ENCODE results near the gene PDE8A. TPM values are rescaled to one million over a fixed set of nuclear protein-coding genes. Genes with fewer than 3 reads are reported as not detected.

The PDE8A gene
- total RNA-seq, 1 donor: 16.8 TPM

DNA sequence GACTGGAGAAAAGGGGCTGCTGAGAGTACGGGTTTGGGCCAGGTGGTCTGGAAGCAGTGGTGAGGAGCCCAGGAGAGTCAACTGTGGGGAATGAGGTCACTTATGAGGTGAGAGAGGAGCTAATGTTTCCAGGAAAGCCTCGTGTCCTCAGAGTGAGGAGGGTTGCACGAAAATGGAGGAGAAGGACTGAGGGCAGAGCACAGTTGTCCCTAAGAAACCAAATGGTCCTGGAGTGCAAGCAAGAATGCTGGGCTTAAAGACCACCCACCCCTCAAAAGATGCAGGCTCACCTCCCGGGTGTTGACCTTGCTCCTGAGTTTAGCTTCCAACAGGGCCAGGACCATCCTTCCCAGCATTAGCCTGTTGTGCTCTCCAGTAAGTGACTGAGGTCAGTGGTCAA, 133.2 kb downstream of the PDE8A start:
- H3K4me3 ChIP-seq (ENCODE audit: low read depth, low read length): no peak overlapping the region
- DNase-seq (ENCODE audit: low read depth): no peak
- TF ChIP-seq, protein P1, sequence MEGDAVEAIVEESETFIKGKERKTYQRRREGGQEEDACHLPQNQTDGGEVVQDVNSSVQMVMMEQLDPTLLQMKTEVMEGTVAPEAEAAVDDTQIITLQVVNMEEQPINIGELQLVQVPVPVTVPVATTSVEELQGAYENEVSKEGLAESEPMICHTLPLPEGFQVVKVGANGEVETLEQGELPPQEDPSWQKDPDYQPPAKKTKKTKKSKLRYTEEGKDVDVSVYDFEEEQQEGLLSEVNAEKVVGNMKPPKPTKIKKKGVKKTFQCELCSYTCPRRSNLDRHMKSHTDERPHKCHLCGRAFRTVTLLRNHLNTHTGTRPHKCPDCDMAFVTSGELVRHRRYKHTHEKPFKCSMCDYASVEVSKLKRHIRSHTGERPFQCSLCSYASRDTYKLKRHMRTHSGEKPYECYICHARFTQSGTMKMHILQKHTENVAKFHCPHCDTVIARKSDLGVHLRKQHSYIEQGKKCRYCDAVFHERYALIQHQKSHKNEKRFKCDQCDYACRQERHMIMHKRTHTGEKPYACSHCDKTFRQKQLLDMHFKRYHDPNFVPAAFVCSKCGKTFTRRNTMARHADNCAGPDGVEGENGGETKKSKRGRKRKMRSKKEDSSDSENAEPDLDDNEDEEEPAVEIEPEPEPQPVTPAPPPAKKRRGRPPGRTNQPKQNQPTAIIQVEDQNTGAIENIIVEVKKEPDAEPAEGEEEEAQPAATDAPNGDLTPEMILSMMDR (IDR thresholded peaks at IDR 0.05; ENCODE audit: insufficient read depth, low read depth, low read length): no peak

DNA sequence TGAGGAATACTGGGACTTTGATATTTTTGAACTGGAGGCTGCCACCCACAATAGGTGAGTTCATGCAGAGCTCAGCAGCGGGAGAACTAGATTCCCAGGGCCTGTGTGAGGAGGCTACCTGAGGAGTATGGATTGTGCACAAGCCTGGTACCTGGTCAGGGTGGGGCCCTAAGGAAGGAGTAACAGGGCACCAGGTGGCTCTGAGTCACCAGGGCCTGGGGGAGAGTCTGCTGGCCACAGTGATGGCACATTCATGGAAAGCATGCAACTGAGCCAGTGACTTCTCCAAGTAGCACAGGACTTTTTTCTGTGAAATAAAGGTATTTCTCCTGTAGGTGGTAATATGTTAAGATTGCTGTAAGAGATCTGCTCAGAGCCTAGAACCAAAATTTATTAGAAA, 134.4 kb downstream of the PDE8A start:
- DNase-seq (ENCODE audit: low read depth): no peak
- TF ChIP-seq, protein P1 (IDR thresholded peaks at IDR 0.05; ENCODE audit: insufficient read depth, low read depth, low read length): no peak
- H3K4me3 ChIP-seq (ENCODE audit: low read depth, low read length): no peak overlapping the region

DNA sequence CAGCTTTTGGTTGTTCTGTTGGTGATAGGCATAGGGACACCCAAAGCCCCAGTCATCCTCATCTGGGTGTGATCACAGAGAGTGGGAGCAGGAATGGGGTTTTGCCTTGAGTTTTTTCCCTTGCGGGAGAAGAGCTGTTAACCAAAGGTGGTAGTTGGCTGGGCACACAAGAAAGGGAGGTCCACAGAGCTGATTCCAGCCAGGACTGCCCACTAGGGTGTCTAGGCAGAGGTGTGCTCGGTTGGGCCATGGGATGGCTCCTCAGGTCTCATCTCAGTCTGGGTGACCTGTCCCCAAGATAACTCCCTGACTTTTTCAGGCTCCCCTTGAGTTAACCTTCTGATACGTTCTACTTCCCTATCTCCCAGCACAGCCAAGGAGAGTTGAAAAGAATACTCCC, 134.8 kb downstream of the PDE8A start:
- TF ChIP-seq, protein P1 (IDR thresholded peaks at IDR 0.05; ENCODE audit: insufficient read depth, low read depth, low read length): no peak
- no peak for DNase-seq (ENCODE audit: low read depth)
- no peak overlapping the region for H3K4me3 ChIP-seq (ENCODE audit: low read depth, low read length)

DNA sequence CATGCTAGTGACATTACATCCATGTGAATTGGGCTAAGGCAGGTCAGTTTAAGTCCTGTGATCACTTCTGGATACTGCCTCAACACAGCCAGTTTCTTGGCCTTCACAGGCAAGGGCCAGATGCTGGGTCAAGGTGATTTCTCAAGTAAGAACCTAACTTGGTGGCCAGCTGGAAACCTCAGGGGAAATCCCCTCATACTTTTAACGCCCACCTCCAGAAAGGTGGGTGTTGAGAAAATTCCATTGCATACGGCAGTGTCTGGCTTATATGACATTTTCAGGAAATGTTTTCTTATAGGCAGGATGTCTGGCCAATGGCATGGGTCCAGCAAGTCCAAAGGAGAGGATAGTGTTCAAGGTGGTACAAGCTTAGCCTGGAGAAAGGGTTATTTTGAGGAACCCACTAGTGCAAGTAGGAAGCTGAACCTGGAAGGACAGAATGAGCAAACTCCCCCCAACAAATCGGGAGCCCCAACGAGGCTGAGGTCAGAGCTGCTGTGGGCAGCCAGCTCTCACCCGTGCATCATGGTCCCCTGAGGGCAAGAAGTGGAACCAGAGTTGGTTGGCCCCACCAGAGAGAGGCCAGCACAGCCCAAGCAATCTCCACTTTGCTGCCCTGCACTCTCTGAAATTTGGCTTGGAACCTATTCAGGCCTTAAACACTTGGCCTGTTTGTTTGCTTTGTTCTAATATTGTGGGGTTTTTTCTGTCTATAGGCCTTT, 135.4 kb downstream of the PDE8A start:
- DNase-seq (ENCODE audit: low read depth): no peak
- TF ChIP-seq, protein P1 (IDR thresholded peaks at IDR 0.05; ENCODE audit: insufficient read depth, low read depth, low read length): no peak
- H3K4me3 ChIP-seq (ENCODE audit: low read depth, low read length): no peak overlapping the region

DNA sequence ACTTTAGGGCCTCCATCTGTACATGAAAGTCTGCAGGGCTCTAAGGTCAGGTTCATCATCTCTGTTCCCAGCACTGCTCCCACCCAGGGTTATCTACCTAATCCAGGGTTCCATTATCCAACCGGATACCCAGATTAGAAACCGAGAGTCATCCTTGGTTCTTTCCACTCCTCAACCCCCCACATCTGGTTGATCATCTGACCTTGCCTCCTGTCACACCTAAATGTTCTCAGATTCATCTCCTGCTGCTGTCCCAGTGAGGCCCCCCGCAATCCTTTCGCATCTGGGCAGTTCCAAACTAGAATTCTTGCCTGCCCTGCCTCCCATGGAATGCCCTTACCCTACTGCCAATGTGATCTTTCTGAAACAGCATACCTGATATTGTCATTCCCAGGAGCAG, 136.5 kb downstream of the PDE8A start:
- TF ChIP-seq, protein P1 (IDR thresholded peaks at IDR 0.05; ENCODE audit: insufficient read depth, low read depth, low read length): no peak

DNA sequence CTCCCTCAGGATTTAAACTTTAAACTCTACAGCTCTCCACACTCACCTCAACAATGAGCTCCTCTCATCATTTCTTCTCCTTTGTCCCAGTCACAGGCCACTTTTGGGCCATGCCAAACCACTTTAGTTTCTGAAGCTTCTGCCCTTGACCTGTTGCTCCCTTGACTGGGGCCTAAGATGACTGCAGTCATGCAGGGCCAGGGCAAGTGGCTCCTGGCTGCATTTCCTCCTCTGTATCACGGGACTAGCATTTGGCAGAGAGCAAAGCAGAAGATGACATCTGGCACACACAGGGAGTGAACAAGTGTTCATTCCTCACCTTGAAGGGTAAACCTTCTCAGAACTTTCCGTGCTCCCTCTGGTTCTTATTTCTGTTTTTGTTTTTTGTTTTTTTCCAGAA, 136.9 kb downstream of the PDE8A start:
- no peak for DNase-seq (ENCODE audit: low read depth)
- TF ChIP-seq, protein P1 (IDR thresholded peaks at IDR 0.05; ENCODE audit: insufficient read depth, low read depth, low read length): no peak
- no peak overlapping the region for H3K4me3 ChIP-seq (ENCODE audit: low read depth, low read length)

More for the DNA sequence above, 136.5 kb downstream of the PDE8A start:
- DNase-seq (ENCODE audit: low read depth): no peak
- H3K4me3 ChIP-seq (ENCODE audit: low read depth, low read length): no peak overlapping the region

Data from fibroblast of villous mesenchyme (primary cell).